K562 (cell line): ENCODE data around the gene COQ8B.

Experiments
- EZH2 ChIP-seq: IDR thresholded peaks from 2 replicates; pipeline ENCODE4 v1.6.1; 2012; ENCODE audit warnings: low read depth, mild to moderate bottlenecking, inconsistent platforms, low read length, borderline replicate concordance
- JUN ChIP-seq, 2 experiments: sonication (generic) in 1 of 2; formaldehyde crosslinking in 1 of 2; IDR thresholded peaks; 2 replicates each; pipeline versions ENCODE4 v1.6.1 to v1.8.0; 2012 to 2022; ENCODE audit warnings: borderline replicate concordance in 2 of 2, mild to moderate bottlenecking in 2 of 2, improper control_type of control experiment in 1 of 2, low read depth in 1 of 2, low read length in 1 of 2, missing genetic modification reagents in 1 of 2
- NFE2 ChIP-seq: IDR thresholded peaks from 2 replicates; pipeline ENCODE4 v1.6.1; 2014; ENCODE audit warnings: antibody characterized with exemption, low read depth
- POLR2A ChIP-seq: fragments of 450-650 bp; conservative IDR thresholded peaks from 2 replicates; pipeline ENCODE4 v1.6.1; 2016
- POLR2AphosphoS5 ChIP-seq: IDR thresholded peaks from 2 replicates; pipeline ENCODE4 v1.6.1; 2011; ENCODE audit warnings: mild to moderate bottlenecking, low read depth, low read length, moderate library complexity; ENCODE audit not compliant: control insufficient read depth, insufficient read depth
- RBM22 ChIP-seq: fragments of 200-400 bp; formaldehyde crosslinking; IDR thresholded peaks from 2 replicates; pipeline ENCODE4 v1.6.1; 2018; ENCODE audit warnings: low read length, low read depth; ENCODE audit not compliant: poor library complexity, severe bottlenecking
- TBP ChIP-seq: optimal IDR thresholded peaks from 2 replicates; pipeline ENCODE3; 2011; ENCODE audit warnings: low read depth, low read length, improper control_type of control experiment
- YY1 ChIP-seq, 3 experiments: IDR thresholded peaks; 2 replicates each; pipeline ENCODE4 v1.6.1; 2011; ENCODE audit warnings: low read length in 2 of 3, mild to moderate bottlenecking in 2 of 3, moderate library complexity in 2 of 3, borderline replicate concordance in 1 of 3, control low read depth in 1 of 3, low read depth in 1 of 3; ENCODE audit not compliant: insufficient read depth in 3 of 3, insufficient replicate concordance in 2 of 3, control insufficient read depth in 1 of 3, insufficient read length in 1 of 3; ENCODE audit errors: extremely low read depth in 1 of 3
- ZNF133 ChIP-seq: fragments of 250-450 bp; sonication (Bioruptor Pico); IDR thresholded peaks from 2 replicates; pipeline ENCODE4 v1.4.0; 2020; ENCODE audit warnings: mild to moderate bottlenecking
- TF ChIP-seq, protein P1 (sequence below): sonication (generic); formaldehyde crosslinking; IDR thresholded peaks from 2 replicates; pipeline ENCODE4 v1.9.0; 2022; ENCODE audit warnings: mild to moderate bottlenecking, missing genetic modification reagents
- TF ChIP-seq, protein P2 (sequence below), 2 experiments: fragments of 450-650 bp; formaldehyde crosslinking in 1 of 2; IDR thresholded peaks; 2 replicates each; pipeline versions ENCODE4 v1.4.0 to v1.6.1; 2014 to 2020; ENCODE audit warnings: mild to moderate bottlenecking in 2 of 2, borderline replicate concordance in 1 of 2, low read depth in 1 of 2
- TF ChIP-seq, protein P3 (sequence below): fragments of 450-650 bp; IDR thresholded peaks from 2 replicates; pipeline ENCODE4 v1.6.1; 2017; ENCODE audit warnings: mild to moderate bottlenecking, moderate library complexity
- TF ChIP-seq, protein P4 (sequence below): sonication (generic); formaldehyde crosslinking; IDR thresholded peaks from 2 replicates; pipeline ENCODE4 v1.8.1; 2022; ENCODE audit warnings: missing genetic modification reagents
- TF ChIP-seq, protein P5 (sequence below), 3 experiments: IDR thresholded peaks in 2 of 3; conservative IDR thresholded peaks in 1 of 3; 2 replicates each; pipeline ENCODE4 v1.5.1; 2011 to 2012; ENCODE audit warnings: low read length in 3 of 3, mild to moderate bottlenecking in 3 of 3, control low read depth in 2 of 3, improper control_type of control experiment in 1 of 3, inconsistent platforms in 1 of 3, low read depth in 1 of 3, mixed read lengths in 1 of 3, moderate library complexity in 1 of 3; ENCODE audit not compliant: insufficient read depth in 2 of 3

DNA sequence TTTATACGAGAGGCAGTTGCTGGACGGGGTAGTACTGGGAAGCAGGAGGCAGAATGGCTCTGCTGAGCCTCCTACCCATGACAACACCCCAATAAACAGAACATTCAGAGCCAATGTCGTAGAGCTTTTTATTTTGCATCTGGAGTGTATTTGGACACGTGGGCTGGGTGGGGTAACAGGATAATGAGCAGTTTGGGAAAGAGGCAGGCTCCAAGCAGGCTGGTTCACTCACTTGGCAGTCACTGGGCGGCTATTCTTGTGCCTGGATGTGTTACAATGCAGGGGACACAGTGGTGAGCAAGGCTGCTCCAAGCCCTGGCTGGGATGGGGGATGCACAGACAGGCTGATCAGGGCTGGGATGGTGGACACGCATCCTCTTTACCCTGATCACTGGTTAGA, 24.1 kb upstream of the COQ8B start:
- TF ChIP-seq YY1 (IDR thresholded peaks at IDR 0.05; ENCODE audit: borderline replicate concordance in 1 of 3, control insufficient read depth in 1 of 3, extremely low read depth in 1 of 3, insufficient read depth in 3 of 3, insufficient read length in 1 of 3, insufficient replicate concordance in 2 of 3, low read depth in 1 of 3, low read length in 2 of 3) (no peak), POLR2A (no peak), EZH2 (no peak), TBP (no peak), NFE2 (no peak), POLR2AphosphoS5 (no peak), ZNF133 (CRISPR knock-in tag) (no peak), RBM22 (no peak), JUN (IDR thresholded peaks at IDR 0.05; ENCODE audit: borderline replicate concordance, low read depth, low read length) (no peak), JUN (CRISPR knock-in tag; IDR thresholded peaks at IDR 0.05; ENCODE audit: borderline replicate concordance) (no peak)
- TF ChIP-seq, protein P1, sequence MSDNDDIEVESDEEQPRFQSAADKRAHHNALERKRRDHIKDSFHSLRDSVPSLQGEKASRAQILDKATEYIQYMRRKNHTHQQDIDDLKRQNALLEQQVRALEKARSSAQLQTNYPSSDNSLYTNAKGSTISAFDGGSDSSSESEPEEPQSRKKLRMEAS (CRISPR knock-in tag), result no peak
- TF ChIP-seq, protein P2, sequence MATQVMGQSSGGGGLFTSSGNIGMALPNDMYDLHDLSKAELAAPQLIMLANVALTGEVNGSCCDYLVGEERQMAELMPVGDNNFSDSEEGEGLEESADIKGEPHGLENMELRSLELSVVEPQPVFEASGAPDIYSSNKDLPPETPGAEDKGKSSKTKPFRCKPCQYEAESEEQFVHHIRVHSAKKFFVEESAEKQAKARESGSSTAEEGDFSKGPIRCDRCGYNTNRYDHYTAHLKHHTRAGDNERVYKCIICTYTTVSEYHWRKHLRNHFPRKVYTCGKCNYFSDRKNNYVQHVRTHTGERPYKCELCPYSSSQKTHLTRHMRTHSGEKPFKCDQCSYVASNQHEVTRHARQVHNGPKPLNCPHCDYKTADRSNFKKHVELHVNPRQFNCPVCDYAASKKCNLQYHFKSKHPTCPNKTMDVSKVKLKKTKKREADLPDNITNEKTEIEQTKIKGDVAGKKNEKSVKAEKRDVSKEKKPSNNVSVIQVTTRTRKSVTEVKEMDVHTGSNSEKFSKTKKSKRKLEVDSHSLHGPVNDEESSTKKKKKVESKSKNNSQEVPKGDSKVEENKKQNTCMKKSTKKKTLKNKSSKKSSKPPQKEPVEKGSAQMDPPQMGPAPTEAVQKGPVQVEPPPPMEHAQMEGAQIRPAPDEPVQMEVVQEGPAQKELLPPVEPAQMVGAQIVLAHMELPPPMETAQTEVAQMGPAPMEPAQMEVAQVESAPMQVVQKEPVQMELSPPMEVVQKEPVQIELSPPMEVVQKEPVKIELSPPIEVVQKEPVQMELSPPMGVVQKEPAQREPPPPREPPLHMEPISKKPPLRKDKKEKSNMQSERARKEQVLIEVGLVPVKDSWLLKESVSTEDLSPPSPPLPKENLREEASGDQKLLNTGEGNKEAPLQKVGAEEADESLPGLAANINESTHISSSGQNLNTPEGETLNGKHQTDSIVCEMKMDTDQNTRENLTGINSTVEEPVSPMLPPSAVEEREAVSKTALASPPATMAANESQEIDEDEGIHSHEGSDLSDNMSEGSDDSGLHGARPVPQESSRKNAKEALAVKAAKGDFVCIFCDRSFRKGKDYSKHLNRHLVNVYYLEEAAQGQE (IDR thresholded peaks at IDR 0.05; ENCODE audit: borderline replicate concordance), result no peak
- TF ChIP-seq, protein P2 (CRISPR knock-in tag; IDR thresholded peaks at IDR 0.05; ENCODE audit: low read depth), result no peak
- TF ChIP-seq, protein P3, sequence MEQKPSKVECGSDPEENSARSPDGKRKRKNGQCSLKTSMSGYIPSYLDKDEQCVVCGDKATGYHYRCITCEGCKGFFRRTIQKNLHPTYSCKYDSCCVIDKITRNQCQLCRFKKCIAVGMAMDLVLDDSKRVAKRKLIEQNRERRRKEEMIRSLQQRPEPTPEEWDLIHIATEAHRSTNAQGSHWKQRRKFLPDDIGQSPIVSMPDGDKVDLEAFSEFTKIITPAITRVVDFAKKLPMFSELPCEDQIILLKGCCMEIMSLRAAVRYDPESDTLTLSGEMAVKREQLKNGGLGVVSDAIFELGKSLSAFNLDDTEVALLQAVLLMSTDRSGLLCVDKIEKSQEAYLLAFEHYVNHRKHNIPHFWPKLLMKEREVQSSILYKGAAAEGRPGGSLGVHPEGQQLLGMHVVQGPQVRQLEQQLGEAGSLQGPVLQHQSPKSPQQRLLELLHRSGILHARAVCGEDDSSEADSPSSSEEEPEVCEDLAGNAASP, result no peak
- TF ChIP-seq, protein P4, sequence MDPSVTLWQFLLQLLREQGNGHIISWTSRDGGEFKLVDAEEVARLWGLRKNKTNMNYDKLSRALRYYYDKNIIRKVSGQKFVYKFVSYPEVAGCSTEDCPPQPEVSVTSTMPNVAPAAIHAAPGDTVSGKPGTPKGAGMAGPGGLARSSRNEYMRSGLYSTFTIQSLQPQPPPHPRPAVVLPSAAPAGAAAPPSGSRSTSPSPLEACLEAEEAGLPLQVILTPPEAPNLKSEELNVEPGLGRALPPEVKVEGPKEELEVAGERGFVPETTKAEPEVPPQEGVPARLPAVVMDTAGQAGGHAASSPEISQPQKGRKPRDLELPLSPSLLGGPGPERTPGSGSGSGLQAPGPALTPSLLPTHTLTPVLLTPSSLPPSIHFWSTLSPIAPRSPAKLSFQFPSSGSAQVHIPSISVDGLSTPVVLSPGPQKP (CRISPR knock-in tag), result no peak
- TF ChIP-seq, protein P5, sequence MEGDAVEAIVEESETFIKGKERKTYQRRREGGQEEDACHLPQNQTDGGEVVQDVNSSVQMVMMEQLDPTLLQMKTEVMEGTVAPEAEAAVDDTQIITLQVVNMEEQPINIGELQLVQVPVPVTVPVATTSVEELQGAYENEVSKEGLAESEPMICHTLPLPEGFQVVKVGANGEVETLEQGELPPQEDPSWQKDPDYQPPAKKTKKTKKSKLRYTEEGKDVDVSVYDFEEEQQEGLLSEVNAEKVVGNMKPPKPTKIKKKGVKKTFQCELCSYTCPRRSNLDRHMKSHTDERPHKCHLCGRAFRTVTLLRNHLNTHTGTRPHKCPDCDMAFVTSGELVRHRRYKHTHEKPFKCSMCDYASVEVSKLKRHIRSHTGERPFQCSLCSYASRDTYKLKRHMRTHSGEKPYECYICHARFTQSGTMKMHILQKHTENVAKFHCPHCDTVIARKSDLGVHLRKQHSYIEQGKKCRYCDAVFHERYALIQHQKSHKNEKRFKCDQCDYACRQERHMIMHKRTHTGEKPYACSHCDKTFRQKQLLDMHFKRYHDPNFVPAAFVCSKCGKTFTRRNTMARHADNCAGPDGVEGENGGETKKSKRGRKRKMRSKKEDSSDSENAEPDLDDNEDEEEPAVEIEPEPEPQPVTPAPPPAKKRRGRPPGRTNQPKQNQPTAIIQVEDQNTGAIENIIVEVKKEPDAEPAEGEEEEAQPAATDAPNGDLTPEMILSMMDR (IDR thresholded peaks at IDR 0.05 in 2 of 3, conservative IDR thresholded peaks at IDR 0.05 in 1 of 3; ENCODE audit: insufficient read depth in 2 of 3, low read depth in 1 of 3, low read length in 3 of 3), result no peak
